GM19324 (cell line): ENCODE measurements around the gene DLG1.
"Not testable (repeated sequence)": the region's sequence is repeated elsewhere in the genome, so short reads cannot be mapped to it uniquely, and the experiment has no call there.

Source experiments
- ATAC-seq: cut with Tn5 transposase; IDR thresholded peaks from one replicate; pipeline ENCODE4 v1.9.1; 2021; ENCODE audit warnings: mild to moderate bottlenecking, moderate library complexity; ENCODE audit not compliant: unreplicated experiment, low FRiP score

DLG1 gene

GRCh38 chr3:197132916-197133530 lies 165.4 kb downstream of the DLG1 start:
- no peak for ATAC-seq

GRCh38 chr3:197125636-197126035 lies 172.8 kb downstream of the DLG1 start:
- ATAC-seq, result no peak

GRCh38 chr3:197124713-197125112 lies 173.7 kb downstream of the DLG1 start:
- no peak for ATAC-seq

GRCh38 chr3:197122394-197122793 lies 176.0 kb downstream of the DLG1 start:
- no peak for ATAC-seq

- ATAC-seq, result no peak
Measured at GRCh38 chr3:197117114-197117513, 181.3 kb downstream of the DLG1 start.

- no peak for ATAC-seq
Measured at GRCh38 chr3:197114007-197114406, 184.4 kb downstream of the DLG1 start.

- no peak for ATAC-seq
Measured at GRCh38 chr3:197111685-197112084, 186.7 kb downstream of the DLG1 start.

GRCh38 chr3:197105786-197106185 lies 192.6 kb downstream of the DLG1 start:
- no peak for ATAC-seq

GRCh38 chr3:197104738-197105137 lies 193.7 kb downstream of the DLG1 start:
- ATAC-seq, result no peak

GRCh38 chr3:197103766-197104165 lies 194.6 kb downstream of the DLG1 start:
- no peak for ATAC-seq

GRCh38 chr3:197093871-197094270 lies 204.5 kb downstream of the DLG1 start:
- ATAC-seq, result no peak

GRCh38 chr3:197088370-197088769 lies 210.0 kb downstream of the DLG1 start:
- no peak for ATAC-seq

- ATAC-seq, result no peak
Measured at GRCh38 chr3:197085137-197085536, 213.3 kb downstream of the DLG1 start.

- no peak for ATAC-seq
Measured at GRCh38 chr3:197083486-197083885, 214.9 kb downstream of the DLG1 start.

- no peak for ATAC-seq
Measured at GRCh38 chr3:197082871-197083270, 215.5 kb downstream of the DLG1 start.

- ATAC-seq, result no peak
Measured at GRCh38 chr3:197080344-197080743, 218.1 kb downstream of the DLG1 start.

GRCh38 chr3:197076415-197076814 lies 222.0 kb downstream of the DLG1 start:
- no peak for ATAC-seq

- no peak for ATAC-seq
Measured at GRCh38 chr3:197068077-197068476, 230.3 kb downstream of the DLG1 start.

GRCh38 chr3:197064771-197065170 lies 233.6 kb downstream of the DLG1 start:
- no peak for ATAC-seq

- no peak for ATAC-seq
Measured at GRCh38 chr3:197062446-197062845, 236.0 kb downstream of the DLG1 start.

GRCh38 chr3:197051637-197052036 lies 246.8 kb downstream of the DLG1 start:
- not testable (repeated sequence) for ATAC-seq

- no peak for ATAC-seq
Measured at GRCh38 chr3:197050511-197050910, 247.9 kb downstream of the DLG1 start.

GRCh38 chr3:197042539-197042938 lies 255.9 kb downstream of the DLG1 start:
- no peak for ATAC-seq
